Liver (tissue), 2 donors: Measurements from ENCODE around the gene CEP95.

Experiments
- RAD21 ChIP-seq, 2 donors: IDR thresholded peaks; 2 replicates each; pipeline ENCODE4 v1.6.1; 2016; ENCODE audit warnings: antibody characterized with exemption in 2 of 2, mild to moderate bottlenecking in 2 of 2
- TAF1 ChIP-seq: conservative IDR thresholded peaks from 2 replicates; pipeline ENCODE4 v1.6.1; 2016; ENCODE audit warnings: antibody characterized with exemption, mild to moderate bottlenecking
- ZBTB33 ChIP-seq: IDR thresholded peaks from 2 replicates; pipeline ENCODE4 v1.6.1; 2016; ENCODE audit warnings: antibody characterized with exemption
- donor health status: healthy.

DNA sequence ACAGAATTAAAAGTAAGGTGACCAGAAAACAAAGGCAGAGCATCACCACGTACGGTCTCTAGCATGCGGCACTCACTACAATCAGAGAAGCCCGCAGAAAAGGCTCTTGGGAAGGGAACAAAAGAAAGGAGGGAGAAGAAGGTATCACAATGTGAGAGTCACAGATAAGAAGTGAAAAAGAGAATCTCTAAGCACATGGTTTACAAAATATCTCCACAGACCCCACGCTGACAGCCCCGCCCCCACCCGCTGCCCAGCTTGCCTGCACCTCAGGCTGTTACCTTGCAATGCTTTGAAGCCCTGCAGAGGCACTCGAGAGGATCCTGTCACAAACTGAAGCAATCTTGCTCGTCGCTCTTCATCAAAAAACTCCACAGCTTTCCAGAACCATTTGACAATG lies 40.5 kb downstream of the CEP95 start:
- TF ChIP-seq RAD21 (IDR thresholded peaks at IDR 0.05): no peak
- TF ChIP-seq TAF1: no peak
- TF ChIP-seq ZBTB33: no peak
